Activated CD8-positive, alpha-beta memory T cell treated with anti-CD3 and anti-CD28 coated beads for 24 hours (primary cell): ENCODE measurements around the gene ASTE1.
"Not testable (repeated sequence)": the region's sequence is repeated elsewhere in the genome, so short reads cannot be mapped to it uniquely, and the experiment has no call there.

Experiments used
- DNase-seq: peaks from one replicate; pipeline ENCODE4 v3.0.0-alpha.2; 2020

Gene ASTE1

DNA sequence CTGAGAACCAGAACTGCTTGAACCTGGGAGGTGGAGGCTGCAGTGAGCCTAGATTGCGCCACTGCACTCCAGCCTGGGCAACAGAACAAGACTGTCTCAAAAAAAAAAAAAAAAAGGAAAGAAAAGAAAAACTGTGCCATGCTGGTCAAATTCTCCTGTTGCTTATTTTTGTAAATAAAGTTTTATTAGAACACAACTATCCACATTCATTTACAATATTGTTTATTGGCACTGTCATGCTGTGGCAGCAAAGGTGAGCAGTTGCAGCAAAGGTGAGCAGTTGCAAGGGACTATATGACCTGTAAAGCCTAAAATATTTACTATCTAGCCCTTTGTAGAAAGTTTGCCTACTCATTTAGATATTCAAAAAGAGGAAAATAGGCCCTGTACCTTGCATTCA is 18.3 kb downstream of the ASTE1 start:
- DNase-seq: no peak

DNA sequence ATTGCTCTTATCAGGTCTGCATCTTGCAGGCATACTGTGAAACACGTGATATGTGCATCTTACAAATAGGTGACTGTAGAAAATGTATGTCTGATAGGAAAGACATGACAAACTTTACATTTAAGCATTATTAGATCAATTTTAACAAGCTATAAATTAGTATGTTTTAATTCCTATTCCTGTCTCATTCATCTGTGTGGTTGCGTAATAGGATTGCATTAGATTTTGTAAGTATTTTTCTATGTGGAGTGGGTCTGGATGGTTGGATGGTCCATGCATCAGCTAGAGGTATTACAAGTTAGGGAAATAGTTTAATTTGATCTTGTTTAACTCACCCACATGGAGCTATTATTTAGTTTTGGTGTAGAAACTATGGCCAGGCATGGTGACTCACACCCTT is 18.8 kb downstream of the ASTE1 start:
- DNase-seq: no peak

GRCh38 chr3:131007256-131007655 is 19.4 kb downstream of the ASTE1 start:
- DNase-seq: no peak

GRCh38 chr3:131004603-131005002 is 22.0 kb downstream of the ASTE1 start:
- no peak for DNase-seq

DNA sequence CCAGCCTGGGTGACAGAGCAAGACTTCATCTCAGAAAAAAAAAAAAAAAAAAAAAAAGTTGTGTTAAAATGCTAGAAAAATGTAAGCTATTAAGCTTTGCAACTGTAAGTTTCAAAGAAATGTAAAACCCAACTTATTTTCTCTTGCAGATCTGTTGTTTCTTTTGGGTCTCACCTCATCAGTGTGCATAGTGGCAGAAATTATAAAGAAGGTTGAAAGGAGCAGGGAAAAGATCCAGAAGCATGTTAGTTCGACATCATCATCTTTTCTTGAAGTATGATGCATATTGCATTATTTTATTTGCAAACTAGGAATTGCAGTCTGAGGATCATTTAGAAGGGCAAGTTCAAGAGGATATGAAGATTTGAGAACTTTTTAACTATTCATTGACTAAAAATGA is 25.6 kb downstream of the ASTE1 start:
- no peak for DNase-seq

- no peak for DNase-seq
These were observed 29.3 kb downstream of the ASTE1 start for GRCh38 chr3:130997289-130997688.

DNA sequence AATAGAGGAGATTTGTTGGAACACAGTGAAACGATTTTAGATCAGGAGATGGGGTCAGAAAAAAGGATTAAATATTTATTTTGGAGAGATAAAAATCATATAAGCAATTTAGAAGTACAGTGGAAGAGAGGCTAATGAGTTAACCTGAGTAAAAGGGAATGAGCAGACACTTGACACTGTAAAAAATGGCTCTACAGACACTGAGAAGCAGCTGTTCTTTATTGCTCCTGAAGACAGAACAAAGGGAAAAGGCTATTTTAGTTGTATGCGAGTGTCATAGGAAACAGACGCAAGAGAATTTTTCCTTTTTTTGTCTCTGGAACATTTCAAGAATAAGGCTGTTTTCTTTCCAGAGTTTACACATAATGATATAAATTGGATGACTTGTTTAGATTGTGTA is 34.3 kb downstream of the ASTE1 start:
- no peak for DNase-seq

DNA sequence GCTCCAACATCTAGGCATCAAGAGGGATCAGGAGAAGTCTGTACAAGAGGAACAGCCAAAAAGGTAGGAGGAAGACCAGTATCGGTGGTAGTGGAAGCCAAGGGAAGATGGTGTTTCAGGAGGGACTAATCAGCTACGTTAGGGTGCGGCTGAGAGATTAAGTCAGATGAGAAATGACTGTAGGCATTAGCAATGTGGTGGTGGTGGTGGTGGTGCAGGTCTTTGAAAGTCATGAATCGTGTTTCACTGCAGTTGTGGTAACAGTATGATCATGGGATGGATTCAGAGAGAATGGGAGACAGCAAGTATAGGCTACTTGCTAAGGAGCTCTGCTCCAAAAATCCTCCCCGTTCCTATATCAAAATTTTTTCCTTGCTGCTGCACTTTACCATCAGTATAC is 35.5 kb downstream of the ASTE1 start:
- no peak for DNase-seq

- no peak for DNase-seq
These were observed 36.3 kb downstream of the ASTE1 start for GRCh38 chr3:130990282-130990681.

DNA sequence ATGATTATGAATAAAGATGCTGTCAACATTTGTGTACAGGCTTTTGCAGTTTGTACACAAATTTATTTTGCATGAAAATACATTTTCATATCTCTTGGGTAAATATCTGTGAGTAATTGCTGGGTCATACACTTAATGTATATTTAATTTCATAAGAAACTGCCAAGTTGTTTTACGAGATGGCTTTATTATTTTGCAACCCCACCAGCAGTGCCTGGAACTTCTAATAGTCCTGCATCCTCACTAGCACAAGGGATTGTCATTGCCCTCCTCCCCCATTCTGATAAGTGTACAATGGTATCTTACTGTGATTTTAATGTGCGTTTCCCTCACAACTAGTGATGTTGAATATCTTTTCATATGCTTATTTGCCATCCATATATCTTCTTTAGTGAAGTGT is 45.2 kb downstream of the ASTE1 start:
- no peak for DNase-seq

DNA sequence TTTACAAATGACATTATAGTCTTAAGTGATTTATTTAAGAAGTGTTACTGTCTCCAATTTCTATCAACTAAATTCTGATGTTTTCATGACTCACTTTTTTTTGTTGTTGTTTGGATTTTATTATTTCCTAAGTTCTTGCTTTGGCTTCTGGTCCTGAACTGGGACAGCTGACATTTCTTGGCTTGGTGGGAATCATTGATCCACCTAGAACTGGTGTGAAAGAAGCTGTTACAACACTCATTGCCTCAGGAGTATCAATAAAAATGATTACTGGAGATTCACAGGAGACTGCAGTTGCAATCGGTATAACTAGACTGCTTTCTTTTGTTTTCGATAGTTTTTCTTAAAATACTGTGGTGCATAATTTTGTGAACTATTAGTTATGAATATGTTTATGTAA is 47.5 kb downstream of the ASTE1 start:
- no peak for DNase-seq

DNA sequence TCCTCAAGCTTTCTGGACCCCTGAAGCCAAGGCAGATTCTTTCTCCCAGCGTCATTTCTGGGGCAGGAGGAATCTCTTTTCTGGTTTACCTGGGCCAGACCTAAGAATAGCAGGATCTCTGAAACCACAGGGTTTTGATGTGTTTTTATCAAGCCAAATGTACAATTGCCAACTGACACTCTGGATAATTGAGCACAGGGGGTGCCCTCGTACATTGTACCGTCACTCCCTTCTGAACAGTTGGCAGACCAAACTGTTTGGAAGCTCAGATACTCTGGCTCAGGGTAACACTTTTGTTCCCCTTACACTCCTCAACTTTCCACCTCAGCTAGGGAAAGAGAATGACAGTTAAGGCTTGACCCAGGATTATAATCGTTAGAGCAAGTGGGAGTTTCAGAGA is 49.9 kb downstream of the ASTE1 start:
- DNase-seq: no peak

GRCh38 chr3:130975251-130975650 is 51.4 kb downstream of the ASTE1 start:
- DNase-seq: no peak

- DNase-seq: no peak
These were observed 52.4 kb downstream of the ASTE1 start for GRCh38 chr3:130974201-130974600.

GRCh38 chr3:130973406-130973805 is 53.2 kb downstream of the ASTE1 start:
- DNase-seq: no peak

GRCh38 chr3:130972592-130972991 is 54.0 kb downstream of the ASTE1 start:
- DNase-seq: not testable (repeated sequence)

DNA sequence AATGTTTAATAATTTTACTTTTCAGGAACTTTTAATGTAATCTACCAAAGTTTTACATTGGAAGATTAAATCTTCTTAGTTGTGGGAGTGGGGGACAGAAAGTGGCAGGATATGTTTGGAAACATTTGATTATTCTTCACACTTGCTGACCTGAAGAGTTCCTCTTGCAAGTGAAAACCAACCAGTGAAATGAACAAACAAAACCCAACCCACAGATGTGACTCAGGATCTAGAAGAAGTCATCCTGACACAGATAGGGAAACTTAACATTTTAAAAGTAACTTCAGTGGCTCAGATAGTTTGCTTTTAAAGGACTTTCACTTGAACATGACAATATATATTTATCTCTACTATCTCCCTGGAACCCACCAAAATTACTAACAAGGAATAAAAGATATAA is 55.4 kb downstream of the ASTE1 start:
- no peak for DNase-seq

DNA sequence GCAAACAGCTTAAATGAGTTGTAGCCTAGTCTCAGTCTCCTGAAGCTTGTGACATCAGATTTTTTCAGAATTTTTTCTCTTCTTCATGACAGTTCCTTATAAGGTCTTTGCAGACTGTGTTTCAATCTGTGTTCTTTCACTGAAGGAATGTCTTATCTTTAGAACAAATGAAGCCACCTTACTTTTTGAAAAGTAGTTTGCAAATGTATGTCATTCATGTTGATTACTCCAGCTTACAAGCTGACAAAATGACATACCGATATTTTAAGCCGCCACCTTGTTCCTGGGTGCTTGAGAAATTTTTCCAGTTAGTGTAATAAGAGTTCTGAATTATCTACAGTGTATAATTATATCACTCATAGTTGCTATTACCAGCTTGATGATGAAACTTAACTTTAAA is 57.0 kb downstream of the ASTE1 start:
- DNase-seq: no peak

DNA sequence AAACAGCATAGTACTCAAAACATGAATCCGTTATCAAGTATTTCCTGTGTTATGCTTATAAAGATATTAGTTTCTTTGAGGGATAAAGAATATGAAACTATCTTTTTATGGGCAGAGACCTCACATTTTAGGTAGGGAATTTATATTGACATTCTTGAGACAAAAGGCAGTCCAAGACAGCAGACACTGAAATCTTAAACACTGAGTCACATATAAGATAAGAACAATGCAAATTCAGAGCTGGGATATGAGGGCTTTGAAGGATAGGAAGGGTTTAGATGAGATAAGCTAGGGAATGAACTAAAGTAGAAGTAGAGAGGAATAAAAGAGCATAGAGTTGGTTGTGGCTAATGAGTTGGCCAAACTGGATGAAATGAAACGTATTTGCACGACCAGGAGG is 58.4 kb downstream of the ASTE1 start:
- no peak for DNase-seq

GRCh38 chr3:130967281-130967680 is 59.3 kb downstream of the ASTE1 start:
- DNase-seq: no peak

DNA sequence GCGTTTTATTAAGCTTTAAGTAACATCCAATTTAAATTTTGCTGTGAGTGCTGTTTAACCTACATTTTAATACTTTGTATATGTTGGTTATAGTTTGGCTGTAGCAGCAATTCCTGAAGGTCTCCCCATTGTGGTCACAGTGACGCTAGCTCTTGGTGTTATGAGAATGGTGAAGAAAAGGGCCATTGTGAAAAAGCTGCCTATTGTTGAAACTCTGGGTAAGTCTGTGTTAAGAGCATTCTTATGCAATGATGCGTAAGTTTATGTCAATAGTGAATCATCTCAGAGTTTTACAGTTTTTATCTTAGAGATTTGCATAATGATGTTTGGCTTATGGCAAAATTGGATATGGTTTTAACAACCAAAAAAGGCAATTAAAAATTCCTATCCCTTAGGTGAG is 62.7 kb downstream of the ASTE1 start:
- DNase-seq: no peak
